ENCODE data around the gene CCDC81.

The CCDC81 gene

DNA sequence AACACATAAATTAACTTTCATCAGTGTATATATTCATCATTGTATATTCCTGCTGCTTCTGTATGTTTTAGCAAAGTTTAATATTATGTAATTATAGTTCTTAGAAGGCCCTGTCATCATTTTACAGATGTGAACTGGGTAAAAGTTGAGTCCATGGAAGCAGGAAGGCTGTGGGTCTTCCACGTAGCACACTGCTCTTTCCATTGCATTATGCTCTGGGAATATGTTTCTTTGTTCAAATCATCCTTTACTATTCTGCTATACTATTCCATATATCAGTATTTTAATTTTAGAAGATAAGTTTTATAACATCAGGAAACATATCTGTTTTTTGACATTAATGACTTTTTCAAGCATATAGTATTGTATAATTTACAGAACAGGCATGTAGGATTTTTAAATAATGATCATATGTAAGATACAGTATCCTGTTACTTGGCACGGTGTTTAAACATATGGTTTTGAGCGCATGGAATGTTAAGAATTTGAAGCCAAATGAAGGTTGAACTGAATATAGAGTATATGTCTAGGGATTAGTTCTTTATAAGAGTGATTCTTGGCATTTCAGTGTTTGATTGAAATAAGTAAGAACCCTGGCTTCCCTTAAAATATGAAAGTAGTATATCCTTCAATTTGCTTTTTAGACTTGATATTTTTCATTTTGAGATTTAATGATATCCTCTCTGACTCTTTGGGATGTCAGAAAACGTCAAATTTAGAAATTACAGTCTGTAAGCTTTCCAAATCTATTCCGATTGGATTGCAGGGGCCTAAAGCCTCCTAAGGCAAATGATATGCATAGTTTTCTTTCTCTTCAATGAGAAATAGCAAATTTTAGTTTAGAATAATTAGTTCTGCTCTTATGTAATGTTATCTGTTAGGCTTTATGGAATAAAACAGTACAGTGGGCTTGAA lies 8.6 kb downstream of the CCDC81 start:
- no peak for DNase-seq (ENCODE audit: low spot score)
- in situ Hi-C loops (cut with MboI; ENCODE audit: low pct_unique_long_range_greater_than_20kb, low sequenced_read_pairs, unreplicated experiment): no loop called here

DNA sequence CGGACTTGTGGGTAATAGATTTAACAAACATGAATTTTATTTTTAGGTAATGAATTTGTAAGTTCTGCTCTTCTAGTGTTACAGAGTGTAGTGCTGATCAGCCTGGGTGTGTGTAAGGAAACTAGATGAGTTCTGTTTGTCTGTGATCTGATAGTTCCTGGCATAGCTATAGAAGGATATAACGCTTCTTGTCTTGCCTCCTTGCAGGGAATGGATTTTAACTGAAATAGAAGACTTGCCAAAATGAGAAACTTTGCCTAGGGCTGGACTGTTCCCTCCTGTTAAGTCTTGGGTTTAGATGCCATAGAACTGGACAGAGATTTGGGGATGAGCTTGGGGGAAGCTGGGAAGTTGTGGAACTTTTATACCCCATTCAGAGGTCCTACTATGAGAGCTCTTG lies 11.6 kb downstream of the CCDC81 start:
- TF ChIP-seq, protein P1, sequence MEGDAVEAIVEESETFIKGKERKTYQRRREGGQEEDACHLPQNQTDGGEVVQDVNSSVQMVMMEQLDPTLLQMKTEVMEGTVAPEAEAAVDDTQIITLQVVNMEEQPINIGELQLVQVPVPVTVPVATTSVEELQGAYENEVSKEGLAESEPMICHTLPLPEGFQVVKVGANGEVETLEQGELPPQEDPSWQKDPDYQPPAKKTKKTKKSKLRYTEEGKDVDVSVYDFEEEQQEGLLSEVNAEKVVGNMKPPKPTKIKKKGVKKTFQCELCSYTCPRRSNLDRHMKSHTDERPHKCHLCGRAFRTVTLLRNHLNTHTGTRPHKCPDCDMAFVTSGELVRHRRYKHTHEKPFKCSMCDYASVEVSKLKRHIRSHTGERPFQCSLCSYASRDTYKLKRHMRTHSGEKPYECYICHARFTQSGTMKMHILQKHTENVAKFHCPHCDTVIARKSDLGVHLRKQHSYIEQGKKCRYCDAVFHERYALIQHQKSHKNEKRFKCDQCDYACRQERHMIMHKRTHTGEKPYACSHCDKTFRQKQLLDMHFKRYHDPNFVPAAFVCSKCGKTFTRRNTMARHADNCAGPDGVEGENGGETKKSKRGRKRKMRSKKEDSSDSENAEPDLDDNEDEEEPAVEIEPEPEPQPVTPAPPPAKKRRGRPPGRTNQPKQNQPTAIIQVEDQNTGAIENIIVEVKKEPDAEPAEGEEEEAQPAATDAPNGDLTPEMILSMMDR (IDR thresholded peaks at IDR 0.05; ENCODE audit: extremely low read depth, insufficient read depth, missing control alignments): no peak
- in situ Hi-C loops (cut with MboI; ENCODE audit: low pct_unique_long_range_greater_than_20kb, low sequenced_read_pairs, unreplicated experiment): no loop called here
- no peak for DNase-seq (ENCODE audit: low spot score)

More for the DNA sequence above, 8.6 kb downstream of the CCDC81 start:
- TF ChIP-seq, protein P1 (IDR thresholded peaks at IDR 0.05; ENCODE audit: extremely low read depth, insufficient read depth, missing control alignments): no peak

DNA sequence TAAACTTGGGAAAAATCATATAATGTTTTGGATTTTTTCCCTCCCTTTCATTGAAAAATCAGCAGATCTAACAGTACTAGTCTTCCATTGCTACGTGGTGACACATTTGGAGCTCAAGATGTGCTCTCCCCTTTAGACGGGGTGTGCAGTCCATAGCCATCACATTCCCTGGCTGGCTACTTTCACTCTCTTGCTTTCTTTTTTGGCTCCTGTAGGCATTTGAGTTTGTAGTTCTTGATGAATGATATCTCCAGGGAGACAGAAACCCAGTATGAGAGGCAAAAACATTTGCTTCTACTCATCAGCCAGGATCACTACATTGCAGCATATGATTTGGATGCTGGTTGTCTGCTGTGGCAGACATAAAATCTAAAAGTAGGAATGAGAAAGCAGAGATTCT lies 12.1 kb downstream of the CCDC81 start:
- in situ Hi-C loops (cut with MboI; ENCODE audit: low pct_unique_long_range_greater_than_20kb, low sequenced_read_pairs, unreplicated experiment): no loop called here
- no peak for DNase-seq (ENCODE audit: low spot score)

GRCh38 chr11:86388198-86388597 lies 13.5 kb downstream of the CCDC81 start:
- in situ Hi-C loops (cut with MboI; ENCODE audit: low pct_unique_long_range_greater_than_20kb, low sequenced_read_pairs, unreplicated experiment): no loop called here
- TF ChIP-seq, protein P1 (IDR thresholded peaks at IDR 0.05; ENCODE audit: extremely low read depth, insufficient read depth, missing control alignments): no peak
- DNase-seq (ENCODE audit: low spot score): no peak

More for the DNA sequence above, 12.1 kb downstream of the CCDC81 start:
- TF ChIP-seq, protein P1 (IDR thresholded peaks at IDR 0.05; ENCODE audit: extremely low read depth, insufficient read depth, missing control alignments): no peak

- TF ChIP-seq, protein P1 (IDR thresholded peaks at IDR 0.05; ENCODE audit: extremely low read depth, insufficient read depth, missing control alignments): no peak
- in situ Hi-C loops (cut with MboI; ENCODE audit: low pct_unique_long_range_greater_than_20kb, low sequenced_read_pairs, unreplicated experiment): no loop called here
- no peak for DNase-seq (ENCODE audit: low spot score)
These were observed 15.8 kb downstream of the CCDC81 start for GRCh38 chr11:86390487-86390886.

DNA sequence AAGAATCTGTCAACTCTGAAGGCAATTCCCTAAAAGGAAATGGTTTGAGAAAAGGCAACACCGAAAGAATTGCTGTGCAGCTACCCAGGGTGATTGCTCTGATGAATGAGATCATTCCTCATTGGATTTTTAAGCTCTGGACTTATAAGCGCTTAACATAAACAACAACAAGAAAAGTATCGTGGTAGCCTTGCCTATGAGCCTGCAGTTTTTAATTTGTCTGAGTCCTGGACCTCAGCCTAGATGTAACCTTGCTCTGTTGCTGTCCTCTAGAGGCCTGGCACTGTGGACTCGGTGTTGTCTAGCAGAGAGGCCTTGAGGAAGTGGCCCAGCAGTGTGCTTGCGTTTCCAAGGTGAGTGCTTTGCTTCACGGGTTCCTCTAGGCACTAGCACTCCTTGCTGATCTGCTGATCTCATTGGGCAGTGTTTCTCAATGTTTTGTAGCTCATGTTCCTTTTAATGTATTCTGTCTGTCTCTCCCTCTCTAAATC lies 20.4 kb downstream of the CCDC81 start:
- DNase-seq (ENCODE audit: low spot score): no peak
- TF ChIP-seq, protein P1 (IDR thresholded peaks at IDR 0.05; ENCODE audit: extremely low read depth, insufficient read depth, missing control alignments): no peak
- in situ Hi-C loops (cut with MboI; ENCODE audit: low pct_unique_long_range_greater_than_20kb, low sequenced_read_pairs, unreplicated experiment): no loop called here
